ENCODE results near the gene MAGEA2B.
"Not testable (repeated sequence)": the region's sequence is repeated elsewhere in the genome, so short reads cannot be mapped to it uniquely, and the experiment has no call there.

DNA sequence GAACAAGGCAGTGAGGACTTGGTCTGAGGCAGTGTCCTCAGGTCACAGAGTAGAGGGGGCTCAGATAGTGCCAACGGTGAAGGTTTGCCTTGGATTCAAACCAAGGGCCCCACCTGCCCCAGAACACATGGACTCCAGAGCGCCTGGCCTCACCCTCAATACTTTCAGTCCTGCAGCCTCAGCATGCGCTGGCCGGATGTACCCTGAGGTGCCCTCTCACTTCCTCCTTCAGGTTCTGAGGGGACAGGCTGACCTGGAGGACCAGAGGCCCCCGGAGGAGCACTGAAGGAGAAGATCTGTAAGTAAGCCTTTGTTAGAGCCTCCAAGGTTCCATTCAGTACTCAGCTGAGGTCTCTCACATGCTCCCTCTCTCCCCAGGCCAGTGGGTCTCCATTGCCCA is 14.0 kb upstream of the MAGEA2B start:
- TF ChIP-seq, protein P1, sequence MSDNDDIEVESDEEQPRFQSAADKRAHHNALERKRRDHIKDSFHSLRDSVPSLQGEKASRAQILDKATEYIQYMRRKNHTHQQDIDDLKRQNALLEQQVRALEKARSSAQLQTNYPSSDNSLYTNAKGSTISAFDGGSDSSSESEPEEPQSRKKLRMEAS (CRISPR knock-in tag; IDR thresholded peaks at IDR 0.05), result not testable (repeated sequence)
- not testable (repeated sequence) for TF ChIP-seq ZBTB21 (CRISPR knock-in tag; IDR thresholded peaks at IDR 0.05; ENCODE audit: borderline replicate concordance); SMAD4 (CRISPR knock-in tag; IDR thresholded peaks at IDR 0.05); JUN (CRISPR knock-in tag; IDR thresholded peaks at IDR 0.05); ZNF416 (CRISPR knock-in tag; IDR thresholded peaks at IDR 0.05)
- TF ChIP-seq, protein P2, sequence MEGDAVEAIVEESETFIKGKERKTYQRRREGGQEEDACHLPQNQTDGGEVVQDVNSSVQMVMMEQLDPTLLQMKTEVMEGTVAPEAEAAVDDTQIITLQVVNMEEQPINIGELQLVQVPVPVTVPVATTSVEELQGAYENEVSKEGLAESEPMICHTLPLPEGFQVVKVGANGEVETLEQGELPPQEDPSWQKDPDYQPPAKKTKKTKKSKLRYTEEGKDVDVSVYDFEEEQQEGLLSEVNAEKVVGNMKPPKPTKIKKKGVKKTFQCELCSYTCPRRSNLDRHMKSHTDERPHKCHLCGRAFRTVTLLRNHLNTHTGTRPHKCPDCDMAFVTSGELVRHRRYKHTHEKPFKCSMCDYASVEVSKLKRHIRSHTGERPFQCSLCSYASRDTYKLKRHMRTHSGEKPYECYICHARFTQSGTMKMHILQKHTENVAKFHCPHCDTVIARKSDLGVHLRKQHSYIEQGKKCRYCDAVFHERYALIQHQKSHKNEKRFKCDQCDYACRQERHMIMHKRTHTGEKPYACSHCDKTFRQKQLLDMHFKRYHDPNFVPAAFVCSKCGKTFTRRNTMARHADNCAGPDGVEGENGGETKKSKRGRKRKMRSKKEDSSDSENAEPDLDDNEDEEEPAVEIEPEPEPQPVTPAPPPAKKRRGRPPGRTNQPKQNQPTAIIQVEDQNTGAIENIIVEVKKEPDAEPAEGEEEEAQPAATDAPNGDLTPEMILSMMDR (IDR thresholded peaks at IDR 0.05), result not testable (repeated sequence)
- TF ChIP-seq, protein P3, sequence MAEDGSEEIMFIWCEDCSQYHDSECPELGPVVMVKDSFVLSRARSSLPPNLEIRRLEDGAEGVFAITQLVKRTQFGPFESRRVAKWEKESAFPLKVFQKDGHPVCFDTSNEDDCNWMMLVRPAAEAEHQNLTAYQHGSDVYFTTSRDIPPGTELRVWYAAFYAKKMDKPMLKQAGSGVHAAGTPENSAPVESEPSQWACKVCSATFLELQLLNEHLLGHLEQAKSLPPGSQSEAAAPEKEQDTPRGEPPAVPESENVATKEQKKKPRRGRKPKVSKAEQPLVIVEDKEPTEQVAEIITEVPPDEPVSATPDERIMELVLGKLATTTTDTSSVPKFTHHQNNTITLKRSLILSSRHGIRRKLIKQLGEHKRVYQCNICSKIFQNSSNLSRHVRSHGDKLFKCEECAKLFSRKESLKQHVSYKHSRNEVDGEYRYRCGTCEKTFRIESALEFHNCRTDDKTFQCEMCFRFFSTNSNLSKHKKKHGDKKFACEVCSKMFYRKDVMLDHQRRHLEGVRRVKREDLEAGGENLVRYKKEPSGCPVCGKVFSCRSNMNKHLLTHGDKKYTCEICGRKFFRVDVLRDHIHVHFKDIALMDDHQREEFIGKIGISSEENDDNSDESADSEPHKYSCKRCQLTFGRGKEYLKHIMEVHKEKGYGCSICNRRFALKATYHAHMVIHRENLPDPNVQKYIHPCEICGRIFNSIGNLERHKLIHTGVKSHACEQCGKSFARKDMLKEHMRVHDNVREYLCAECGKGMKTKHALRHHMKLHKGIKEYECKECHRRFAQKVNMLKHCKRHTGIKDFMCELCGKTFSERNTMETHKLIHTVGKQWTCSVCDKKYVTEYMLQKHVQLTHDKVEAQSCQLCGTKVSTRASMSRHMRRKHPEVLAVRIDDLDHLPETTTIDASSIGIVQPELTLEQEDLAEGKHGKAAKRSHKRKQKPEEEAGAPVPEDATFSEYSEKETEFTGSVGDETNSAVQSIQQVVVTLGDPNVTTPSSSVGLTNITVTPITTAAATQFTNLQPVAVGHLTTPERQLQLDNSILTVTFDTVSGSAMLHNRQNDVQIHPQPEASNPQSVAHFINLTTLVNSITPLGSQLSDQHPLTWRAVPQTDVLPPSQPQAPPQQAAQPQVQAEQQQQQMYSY (CRISPR knock-in tag; IDR thresholded peaks at IDR 0.05), result not testable (repeated sequence)
